Right lobe of liver (tissue), 6 donors: Measurements from ENCODE around the gene PLEKHM2. TPM values are rescaled to one million over a fixed set of nuclear protein-coding genes. Genes with fewer than 3 reads are reported as not detected.

Experiments used
- ATAC-seq, 4 donors: fragments of 200-7000 bp; cut with Tn5 transposase; one replicate each; pipeline ENCODE4 v1.9.1; 2020; ENCODE audit warnings: mild to moderate bottlenecking in 4 of 4, moderate library complexity in 4 of 4
- DNase-seq, 3 donors: peaks; one replicate each; pipeline ENCODE4 v3.0.0-alpha.2; 2020
- H3K27ac ChIP-seq, 3 donors: fragments of 200-600 bp; one replicate each; pipeline ENCODE4 v1.8.0; 2022
- H3K27me3 ChIP-seq, 2 donors: fragments of 200-600 bp; one replicate each; pipeline ENCODE4 v1.8.0; 2022
- H3K36me3 ChIP-seq, 4 donors: fragments of 200-600 bp; sonication (generic) in 1 of 4; one replicate each; pipeline versions ENCODE4 v1.5.1 to v1.8.0; 2017 to 2022; ENCODE audit warnings: control low read depth in 1 of 4
- H3K4me1 ChIP-seq, 4 donors: fragments of 200-600 bp; sonication (generic) in 1 of 4; one replicate each; pipeline versions ENCODE4 v1.5.1 to v1.8.0; 2017 to 2022; ENCODE audit warnings: control low read depth in 1 of 4
- H3K4me3 ChIP-seq, 3 donors: fragments of 200-600 bp; one replicate each; pipeline ENCODE4 v1.8.0; 2022
- H3K9me3 ChIP-seq, 4 donors: fragments of 200-600 bp; sonication (generic) in 1 of 4; one replicate each; pipeline versions ENCODE4 v1.5.1 to v1.8.0; 2017 to 2022; ENCODE audit warnings: control low read depth in 1 of 4
- POLR2A ChIP-seq: fragments of 450-650 bp; IDR thresholded peaks from one replicate; pipeline ENCODE4 v1.6.1; 2017; ENCODE audit warnings: antibody characterized with exemption, mild to moderate bottlenecking
- WGBS: methylation state at CpG from one replicate; pipeline ENCODE4 v1.1.6; 2018; ENCODE audit warnings: low coverage, low lambda C conversion rate; ENCODE audit not compliant: insufficient coverage; ENCODE audit errors: missing lambda C conversion rate; 5-methylcytosine and 5-hydroxymethylcytosine counted together
- intact Hi-C, 2 donors: fragments of 100-400 bp; cut with DNase I; formaldehyde crosslinking; loops; one replicate each; pipeline versions ENCODE4 v1.11.2 to v1.14.1; 2022
- total RNA-seq, 6 experiments: library from RNA; depleted of rRNA in 2 of 6; stranded (reverse); fragments of >200 nt in 2 of 6; fragmentation: NEBNext Ultra II Directional in 3 of 6; extraction: Animal tissue kit (Norgen Biotek cat#: 25700) in 3 of 6; gene quantifications; one replicate each; pipeline versions ENCODE4 v1.1.0 to v1.2.4, GENCODE V29; 2016 to 2023
- TF ChIP-seq, protein P1 (sequence below), 4 donors: fragments of 200-600 bp in 3 of 4; fragments of 450-650 bp in 1 of 4; IDR thresholded peaks; one replicate each; pipeline versions ENCODE4 v1.5.1 to v1.8.0; 2016 to 2022; ENCODE audit warnings: antibody characterized with exemption in 4 of 4, mild to moderate bottlenecking in 2 of 4
- donor health status: DM: no; HTN: yes; CAD: no.
- donor health status: DM: no; HTN: no; CAD: no.
- donor health status: DM: no; HTN: no; CAD: no.
- donor health status: DM: no; HTN: yes; CAD: no.
- donor health status: DM: no; HTN: yes; CAD: no.

The PLEKHM2 gene
- total RNA-seq, 6 experiments from 2014 or later = 15.6 to 27.9 (median 20.2) TPM

DNA sequence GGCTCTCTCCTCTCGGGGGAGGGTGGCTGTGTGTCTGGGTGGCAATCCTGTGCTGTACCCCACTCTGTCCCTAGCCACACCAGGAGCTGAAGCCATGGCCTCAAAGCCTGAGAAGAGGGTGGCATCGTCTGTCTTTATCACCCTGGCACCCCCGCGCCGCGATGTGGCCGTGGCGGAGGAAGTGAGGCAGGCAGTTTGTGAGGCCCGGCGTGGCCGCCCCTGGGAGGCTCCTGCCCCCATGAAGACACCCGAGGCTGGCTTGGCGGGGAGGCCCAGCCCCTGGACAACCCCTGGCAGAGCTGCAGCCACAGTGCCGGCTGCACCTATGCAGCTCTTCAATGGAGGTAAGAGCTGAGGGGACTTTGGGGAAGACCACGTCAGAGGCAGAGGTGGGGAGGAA, 80.8 kb downstream of the PLEKHM2 start:
- DNase-seq (no peak), ATAC-seq (no peak)
- TF ChIP-seq POLR2A = no peak
- TF ChIP-seq, protein P1, sequence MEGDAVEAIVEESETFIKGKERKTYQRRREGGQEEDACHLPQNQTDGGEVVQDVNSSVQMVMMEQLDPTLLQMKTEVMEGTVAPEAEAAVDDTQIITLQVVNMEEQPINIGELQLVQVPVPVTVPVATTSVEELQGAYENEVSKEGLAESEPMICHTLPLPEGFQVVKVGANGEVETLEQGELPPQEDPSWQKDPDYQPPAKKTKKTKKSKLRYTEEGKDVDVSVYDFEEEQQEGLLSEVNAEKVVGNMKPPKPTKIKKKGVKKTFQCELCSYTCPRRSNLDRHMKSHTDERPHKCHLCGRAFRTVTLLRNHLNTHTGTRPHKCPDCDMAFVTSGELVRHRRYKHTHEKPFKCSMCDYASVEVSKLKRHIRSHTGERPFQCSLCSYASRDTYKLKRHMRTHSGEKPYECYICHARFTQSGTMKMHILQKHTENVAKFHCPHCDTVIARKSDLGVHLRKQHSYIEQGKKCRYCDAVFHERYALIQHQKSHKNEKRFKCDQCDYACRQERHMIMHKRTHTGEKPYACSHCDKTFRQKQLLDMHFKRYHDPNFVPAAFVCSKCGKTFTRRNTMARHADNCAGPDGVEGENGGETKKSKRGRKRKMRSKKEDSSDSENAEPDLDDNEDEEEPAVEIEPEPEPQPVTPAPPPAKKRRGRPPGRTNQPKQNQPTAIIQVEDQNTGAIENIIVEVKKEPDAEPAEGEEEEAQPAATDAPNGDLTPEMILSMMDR (IDR thresholded peaks at IDR 0.05) = no peak
- intact Hi-C loops = no loop called here
- H3K4me1 ChIP-seq = no peaks in the 10 kb centered on the region
- no peak overlapping the region for H3K4me3 ChIP-seq
- no peaks in the 10 kb centered on the region for H3K27me3 ChIP-seq
- no CpG with 5 or more reads among the region's 15 CpGs for WGBS
- H3K36me3 ChIP-seq = no peaks in the 10 kb centered on the region
- H3K9me3 ChIP-seq = no peaks in the 10 kb centered on the region
- H3K27ac ChIP-seq = no peak overlapping the region

DNA sequence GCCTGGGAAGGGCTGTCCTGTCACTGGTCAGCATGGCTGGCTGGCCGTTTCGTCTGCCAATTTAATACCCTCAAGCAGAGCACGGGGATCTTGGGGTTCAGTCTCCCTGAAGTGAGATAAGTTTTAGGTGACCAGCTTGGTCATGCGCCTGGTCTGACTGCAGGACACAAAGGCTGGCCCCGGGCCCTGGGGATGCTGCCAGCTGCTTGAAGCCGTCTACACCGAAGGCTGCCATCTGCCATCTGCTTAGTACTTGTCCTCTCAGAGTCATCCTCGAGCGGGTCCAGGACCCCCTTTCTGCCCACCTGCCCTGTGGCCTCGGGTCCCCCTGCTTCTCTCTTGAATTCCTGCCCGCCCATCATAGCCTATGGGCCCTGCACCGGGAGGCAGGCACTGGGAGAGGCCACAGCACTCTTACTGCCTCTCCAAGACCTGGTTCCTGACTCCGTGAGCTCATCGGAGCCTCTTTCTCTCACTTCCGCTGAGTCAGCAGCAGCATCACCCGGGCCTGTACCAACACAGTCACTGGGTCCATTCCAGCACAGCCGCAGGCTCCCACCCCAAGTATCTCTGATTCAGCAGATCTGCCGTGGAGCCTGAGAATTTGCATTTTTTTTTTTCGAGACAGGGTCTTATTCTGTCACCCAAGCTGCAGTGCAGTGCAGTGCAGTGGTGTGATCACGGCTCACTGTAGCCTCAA, 81.5 kb downstream of the PLEKHM2 start:
- Histone ChIP-seq H3K4me1 (no peaks in the 10 kb centered on the region), H3K27me3 (no peaks in the 10 kb centered on the region), H3K27ac (no peak overlapping the region), H3K9me3 (no peaks in the 10 kb centered on the region), H3K36me3 (no peaks in the 10 kb centered on the region), H3K4me3 (no peak overlapping the region)
- intact Hi-C loops = no loop called here
- no peak for ATAC-seq
- TF ChIP-seq, protein P1 (IDR thresholded peaks at IDR 0.05) = no peak
- no peak for TF ChIP-seq POLR2A
- 50% methylated on average over 3 of the region's 20 CpGs for WGBS
- no peak for DNase-seq

DNA sequence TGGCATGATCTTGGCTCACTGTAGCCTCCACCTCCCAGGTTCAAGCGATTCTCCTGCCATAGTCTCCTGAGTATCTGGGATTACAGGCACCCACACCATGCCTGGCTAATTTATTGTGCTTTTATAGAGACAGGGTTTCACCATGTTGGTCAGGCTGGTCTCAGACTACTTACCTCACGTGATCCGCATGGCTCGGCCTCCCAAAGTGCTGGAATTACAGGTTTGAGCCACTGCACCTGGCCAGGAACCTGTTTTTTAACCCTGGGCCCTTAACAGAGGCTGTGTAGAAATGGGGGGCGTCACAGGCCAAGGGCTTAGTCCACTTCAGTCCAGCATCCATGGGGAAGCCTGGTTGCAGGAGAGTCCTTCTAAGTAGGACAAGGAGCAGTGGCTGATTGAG, 83.8 kb downstream of the PLEKHM2 start:
- intact Hi-C loops = no loop called here
- peaks cover 0 to 3% (median 0%) of the 10 kb centered on the region in 4 donors for H3K36me3 ChIP-seq
- WGBS = 100% methylated on average over 2 of the region's 5 CpGs
- no peak overlapping the region for H3K27ac ChIP-seq
- no peaks in the 10 kb centered on the region for H3K27me3 ChIP-seq
- TF ChIP-seq, protein P1 (IDR thresholded peaks at IDR 0.05) = no peak
- no peak for TF ChIP-seq POLR2A
- DNase-seq (no peak), ATAC-seq (no peak)
- H3K4me3 ChIP-seq = no peak overlapping the region
- H3K9me3 ChIP-seq = no peaks in the 10 kb centered on the region
- H3K4me1 ChIP-seq = no peaks in the 10 kb centered on the region

DNA sequence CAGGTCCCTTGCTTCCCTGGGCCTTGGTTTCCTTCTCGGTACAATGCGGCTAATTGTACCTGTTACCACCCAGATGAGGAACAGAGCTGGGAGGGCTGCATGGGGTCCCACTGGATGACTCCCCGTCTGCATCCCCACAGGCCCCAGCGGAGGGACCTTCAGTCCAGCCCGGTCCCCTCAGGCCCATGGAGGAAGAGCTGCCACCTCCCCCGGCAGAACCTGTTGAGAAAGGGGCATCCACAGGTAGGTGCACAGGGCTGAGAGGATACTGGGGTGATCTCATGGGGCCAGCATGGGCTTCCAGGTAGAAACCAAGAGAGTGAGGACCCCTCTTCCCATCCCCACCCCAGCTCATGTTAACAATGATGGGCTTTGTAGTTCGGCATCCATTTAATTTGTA, 84.3 kb downstream of the PLEKHM2 start:
- intact Hi-C loops = no loop called here
- Histone ChIP-seq H3K36me3 (peaks cover 0 to 3% (median 0%) of the 10 kb centered on the region in 4 donors), H3K27me3 (no peaks in the 10 kb centered on the region), H3K27ac (no peak overlapping the region), H3K9me3 (no peaks in the 10 kb centered on the region), H3K4me1 (no peaks in the 10 kb centered on the region), H3K4me3 (no peak overlapping the region)
- 70% methylated on average over 1 of the region's 7 CpGs for WGBS
- ATAC-seq (no peak), DNase-seq (no peak)
- no peak for TF ChIP-seq POLR2A
- TF ChIP-seq, protein P1 (IDR thresholded peaks at IDR 0.05) = no peak
